SU-DHL-6 (cell line): ENCODE data around the gene NAA16.

Experiments
- CTCF ChIP-seq: fragments of 200-600 bp; sonication (generic); IDR thresholded peaks from one replicate; pipeline ENCODE4 v1.5.1; 2017; ENCODE audit warnings: antibody characterized with exemption, mild to moderate bottlenecking, low read length, moderate library complexity; ENCODE audit not compliant: insufficient read depth, poor library complexity, severe bottlenecking
- EZH2phosphoT487 ChIP-seq: fragments of 200-600 bp; sonication (generic), shearing (Covaris generic); conservative IDR thresholded peaks from 2 replicates; pipeline ENCODE4 v1.6.1; 2018; ENCODE audit warnings: mild to moderate bottlenecking, antibody characterized with exemption, low read length, moderate library complexity, mixed read lengths

GRCh38 chr13:41312176-41312500 lies 1.1 kb downstream of the NAA16 start:
- TF ChIP-seq CTCF (no peak), EZH2phosphoT487 (no peak)
